ENCODE data around the gene BAK1.
A peak's percentile ranks its signal among the peaks of the same experiment; 100 is the strongest.

The BAK1 gene

DNA sequence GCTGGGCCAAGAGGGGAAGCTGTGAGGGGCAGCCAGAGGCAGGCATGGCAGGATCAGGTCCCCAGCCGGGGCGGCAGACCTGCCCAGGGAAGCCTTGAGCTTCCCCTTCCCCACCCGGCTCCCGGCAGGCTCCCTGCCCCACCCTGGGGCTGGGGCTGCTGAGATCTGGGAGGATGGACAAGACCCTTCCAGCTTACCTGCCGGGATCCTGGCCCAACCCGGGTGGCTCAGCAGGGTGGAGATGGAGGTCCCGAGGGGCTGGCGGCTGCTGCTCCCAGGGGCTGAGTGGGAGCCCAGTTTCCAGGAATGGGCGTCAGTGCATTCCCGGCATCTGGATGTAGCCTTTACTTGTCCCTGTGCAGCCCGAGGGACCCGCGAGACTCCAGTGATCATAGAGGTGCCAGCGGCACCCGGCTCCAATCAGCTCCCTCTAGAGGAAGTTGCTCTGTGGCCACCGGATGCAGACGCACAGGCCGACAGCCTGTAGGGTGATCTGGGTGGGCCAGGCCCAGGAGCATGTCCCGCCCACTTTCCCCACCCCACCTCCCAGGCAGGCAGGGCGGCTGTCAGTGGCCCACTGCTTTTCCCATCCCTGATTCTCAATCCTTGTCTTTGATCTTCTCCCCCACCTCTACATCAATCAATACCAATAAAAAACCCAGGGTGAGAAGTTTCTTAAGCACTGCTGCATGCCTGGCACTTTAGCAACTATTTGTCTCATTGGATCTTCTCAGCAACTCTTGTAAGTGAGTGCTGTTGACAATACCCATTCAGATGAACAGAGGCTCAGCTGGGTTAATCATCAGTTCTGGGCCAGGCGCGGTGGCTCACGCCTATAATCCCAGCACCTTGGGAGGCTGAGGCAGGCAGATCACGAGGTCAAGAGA lies at the start of gene BAK1:
TSS of gene BAK1 (minus strand) at position 449 of the 887 bp plus-strand sequence. CDS start 2,672 bp downstream, outside the sequence.
- DNase-seq = peak; percentile 53 to 81

DNA sequence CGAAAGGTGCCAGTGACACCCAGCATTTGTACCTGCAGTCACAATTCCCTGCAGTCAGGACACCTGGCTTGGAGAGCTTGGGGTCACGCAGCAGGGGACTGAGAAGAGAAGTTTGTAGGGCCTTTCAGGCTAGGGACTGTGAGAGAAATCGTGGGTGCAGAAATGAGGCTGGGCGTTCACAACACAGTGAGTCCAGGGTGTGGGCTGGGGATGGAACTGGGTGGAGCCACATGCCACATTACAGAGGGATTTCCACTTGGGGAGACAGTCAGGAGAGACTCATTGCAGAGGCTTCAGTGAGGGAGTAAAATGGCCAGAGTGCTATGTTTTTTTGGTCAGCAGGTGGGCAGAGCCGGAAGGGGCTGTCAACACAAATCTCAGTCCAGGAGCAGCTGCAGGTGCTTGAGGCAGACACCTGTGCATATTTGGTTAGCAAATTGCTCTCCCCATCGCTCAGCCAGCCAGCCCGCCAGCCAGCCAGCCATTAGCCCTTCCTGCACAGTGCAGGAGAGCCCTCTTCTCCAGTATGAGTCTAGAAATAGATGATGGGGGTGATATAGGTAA lies 48.4 kb upstream of the BAK1 start:
- DNase-seq = no peak

DNA sequence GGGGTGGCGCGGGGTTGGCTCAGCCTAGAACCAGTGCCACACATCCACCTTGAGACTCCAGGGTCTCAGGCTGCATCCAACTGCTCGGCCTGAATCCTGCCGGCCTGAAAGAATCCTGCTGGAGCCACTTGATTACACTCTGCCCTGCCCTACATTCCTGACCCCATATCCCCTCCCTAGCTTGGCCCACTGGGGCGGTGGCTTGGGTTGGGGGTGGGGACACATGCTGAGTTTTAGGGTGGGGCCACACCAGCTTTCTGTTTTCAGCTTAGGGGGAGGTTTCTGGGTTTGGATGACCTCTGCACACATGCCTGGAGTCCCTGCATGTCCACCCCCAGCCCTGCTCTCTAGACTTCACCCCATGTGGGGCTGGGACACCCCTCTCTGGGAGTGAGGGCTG lies 47.8 kb upstream of the BAK1 start:
- DNase-seq = no peak

DNA sequence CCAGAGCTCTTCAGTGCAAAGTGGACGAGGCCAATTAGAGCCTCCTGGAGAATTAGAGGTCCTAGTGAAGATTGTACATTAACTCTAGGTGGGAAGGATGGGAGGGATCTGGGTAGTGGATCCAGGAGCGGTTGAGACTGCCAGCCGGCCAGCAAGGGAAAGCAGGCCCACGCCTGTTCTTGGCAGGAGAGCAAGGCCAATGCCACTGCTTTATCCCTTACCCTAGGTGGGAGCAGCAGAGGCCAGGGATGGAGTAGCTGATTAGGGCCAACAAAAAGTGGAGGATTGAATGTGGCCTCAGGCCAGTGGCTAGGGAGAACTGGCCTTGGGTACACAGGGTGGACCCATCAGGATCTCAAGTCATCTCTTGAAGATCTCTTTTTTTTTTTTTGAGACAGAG lies 44.8 kb upstream of the BAK1 start:
- no peak for DNase-seq

DNA sequence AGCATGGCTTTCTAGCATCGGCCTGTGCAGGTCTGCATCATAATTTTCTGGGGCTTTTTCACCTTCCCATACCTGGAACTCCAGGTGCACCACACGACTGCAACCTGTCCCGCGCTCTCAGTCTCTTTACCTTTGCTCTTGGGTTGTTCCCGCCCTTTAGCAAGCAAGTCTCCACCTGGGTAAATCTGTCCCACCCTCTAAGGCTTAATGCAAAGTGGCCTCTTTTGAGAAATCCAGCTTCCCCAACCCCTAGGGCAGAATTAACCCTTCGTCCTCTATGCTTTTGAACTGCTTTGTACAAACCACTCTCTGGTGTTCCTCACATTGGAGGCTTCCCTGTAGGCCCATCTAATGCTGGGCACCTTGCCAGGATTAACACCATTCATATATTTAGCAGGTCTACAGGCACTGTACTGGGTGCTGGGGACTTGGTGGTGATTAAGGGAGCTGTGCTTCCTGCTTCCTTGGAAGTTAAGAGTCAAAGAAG lies 43.9 kb upstream of the BAK1 start:
- no peak for DNase-seq

DNA sequence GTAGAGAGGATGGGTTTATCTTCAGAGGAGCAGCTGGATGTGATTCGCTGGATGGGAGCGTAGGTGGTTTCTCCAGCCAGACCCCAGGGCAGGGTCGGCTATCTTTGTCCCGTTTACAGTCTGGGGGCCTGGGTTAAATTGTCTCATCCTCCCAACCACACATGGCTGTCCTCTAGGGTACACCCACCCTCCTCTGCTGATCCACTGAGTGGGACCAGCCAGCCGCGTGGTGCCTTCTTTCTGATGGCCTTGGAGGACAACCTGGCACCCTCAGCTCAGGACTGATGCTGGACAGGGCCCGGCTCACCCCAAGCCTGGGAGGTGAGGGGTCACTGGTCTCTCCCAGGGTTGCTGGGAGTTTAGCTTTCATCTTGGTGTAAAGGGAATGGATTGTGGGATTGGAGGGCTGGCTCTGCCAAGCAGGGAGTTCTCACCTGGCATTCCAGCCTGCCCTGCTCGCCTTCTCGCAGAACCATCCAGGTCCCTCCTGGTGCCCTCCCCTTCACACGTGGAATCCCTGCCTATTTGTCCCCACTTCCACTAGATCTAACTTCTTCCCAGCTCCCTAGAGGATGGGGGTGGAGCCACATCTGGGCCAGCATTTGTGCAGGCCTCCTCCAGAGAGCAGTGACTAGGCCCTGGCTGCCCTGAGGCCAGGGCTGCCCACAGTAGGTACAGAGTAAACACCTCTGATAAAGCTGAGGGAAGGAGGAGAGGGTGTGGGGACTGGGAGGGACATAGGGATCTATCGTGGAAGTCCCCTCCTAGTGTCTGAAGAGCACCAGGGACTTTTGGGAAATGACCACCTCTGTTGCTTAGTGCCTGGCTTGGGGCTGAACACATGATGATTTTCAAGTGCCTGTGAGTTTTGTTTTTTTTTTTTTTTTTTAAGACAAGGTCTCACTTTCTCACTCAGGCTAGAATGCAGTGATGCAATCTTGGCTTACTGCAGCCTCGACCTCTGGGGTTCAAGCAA lies 42.7 kb upstream of the BAK1 start:
- no peak for DNase-seq

DNA sequence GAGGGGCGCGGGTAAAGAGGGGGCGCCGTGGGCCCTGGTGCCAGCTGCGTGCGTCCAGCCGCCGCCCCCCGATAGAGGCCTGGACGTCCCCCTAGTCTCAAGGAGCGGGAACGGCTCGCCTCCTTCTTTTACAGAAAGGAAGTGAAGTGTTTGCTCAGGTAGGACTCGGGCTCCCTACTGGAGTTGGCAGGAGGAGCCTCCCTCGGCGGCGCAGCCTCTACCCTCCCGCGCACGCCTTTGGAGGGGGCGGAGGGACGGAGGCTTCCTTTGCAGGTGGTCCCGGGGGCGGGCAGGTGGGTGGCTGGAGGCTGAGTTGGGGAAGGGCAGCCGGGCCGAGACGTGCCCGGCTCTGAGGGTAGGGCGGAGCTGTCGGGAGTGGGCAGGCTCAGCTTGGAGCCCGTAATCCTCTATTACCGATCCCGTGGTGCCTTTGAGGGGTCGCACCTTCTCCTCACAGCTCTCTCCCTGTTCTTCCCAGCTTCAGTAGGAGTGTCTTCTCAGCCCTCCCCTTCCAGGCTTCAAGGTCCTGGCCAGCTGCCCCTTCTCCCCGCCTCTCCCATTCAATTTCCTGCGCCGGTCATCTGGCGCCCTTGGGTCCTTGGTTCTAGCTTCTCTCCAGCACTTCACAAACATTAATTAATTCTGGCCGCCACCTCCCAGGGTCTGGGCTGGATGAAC lies 41.8 kb upstream of the BAK1 start:
- no peak for DNase-seq

DNA sequence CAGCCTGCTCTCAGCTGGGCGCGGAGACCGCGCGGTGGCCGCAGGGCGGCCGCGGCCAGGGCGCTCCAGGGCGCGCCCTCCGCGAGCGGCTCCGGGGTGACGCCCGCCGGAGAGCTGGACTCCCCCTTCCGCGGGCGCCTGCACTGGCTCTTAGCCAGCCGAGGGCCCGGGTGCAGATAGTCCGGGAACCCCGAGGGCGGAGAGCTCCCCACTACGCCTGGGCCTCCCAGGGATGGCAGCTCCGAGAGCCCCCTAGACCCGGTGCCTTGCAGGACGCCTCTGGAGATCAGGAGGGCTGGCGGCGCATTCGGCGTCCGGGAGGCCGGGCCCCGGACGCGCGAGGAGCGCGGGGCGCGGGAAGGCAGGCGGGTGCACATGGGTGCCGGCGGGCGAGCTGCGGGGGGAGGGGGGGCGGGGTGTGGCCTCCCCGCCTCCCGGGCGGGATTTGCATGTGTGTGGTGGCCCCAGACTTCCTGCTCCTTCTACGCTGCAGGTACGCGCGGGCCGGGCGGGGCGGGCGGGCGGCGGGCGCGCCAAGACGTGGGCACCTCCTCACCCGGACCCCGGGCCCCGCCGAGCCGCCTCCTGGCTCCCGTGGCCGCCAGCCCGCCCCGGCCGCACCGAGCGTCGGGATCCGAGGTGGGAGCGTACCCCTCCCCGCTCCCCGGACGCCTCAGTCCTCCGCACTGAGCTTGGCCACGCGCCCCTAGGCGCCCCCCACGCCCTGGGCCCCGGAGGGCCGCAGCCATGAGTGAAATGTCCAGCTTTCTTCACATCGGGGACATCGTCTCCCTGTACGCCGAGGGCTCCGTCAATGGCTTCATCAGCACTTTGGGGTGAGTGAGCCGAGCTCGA lies 41.0 kb upstream of the BAK1 start, which contains the start of gene ITPR3:
TSS of gene ITPR3 (plus strand) at position 467 of the 855 bp plus-strand sequence. CDS start at position 748, 281 bp downstream.
- DNase-seq = peak in 1 of 2 donors; percentile 17

DNA sequence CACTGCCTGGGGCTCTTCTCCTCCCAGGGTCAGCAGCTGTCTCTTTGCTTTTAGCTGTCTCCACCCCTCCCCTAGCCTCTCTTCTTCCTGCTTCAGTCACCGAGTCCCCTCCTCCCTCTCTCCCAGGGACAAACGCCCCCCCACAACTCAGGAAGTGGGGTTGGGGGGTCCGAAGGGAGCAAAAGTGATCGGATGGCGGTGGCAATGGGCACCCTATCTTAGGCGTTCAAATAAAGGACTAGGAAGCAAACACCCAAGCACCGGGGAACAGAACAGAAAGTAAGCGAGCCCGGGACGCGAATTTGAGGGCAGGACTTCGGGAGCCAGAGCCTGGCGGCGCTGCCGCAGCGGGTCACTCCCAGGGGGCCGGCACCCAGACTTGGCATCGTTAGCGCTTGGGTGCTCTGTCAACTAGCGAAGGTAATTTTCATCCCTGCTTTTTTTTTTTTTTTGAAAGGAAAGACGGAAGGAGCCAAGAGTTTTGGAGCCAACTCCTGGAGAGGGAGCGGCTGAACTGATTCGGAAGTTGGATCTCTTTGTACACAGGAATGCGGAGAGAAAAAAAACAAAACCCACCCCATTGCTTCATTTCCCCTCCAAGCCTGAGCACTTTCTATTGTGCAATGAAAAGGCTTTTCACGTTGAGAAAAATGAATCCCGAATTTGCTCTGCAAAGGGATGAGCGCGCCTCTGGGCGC lies 40.2 kb upstream of the BAK1 start:
- DNase-seq = peak; percentile 15 to 39

DNA sequence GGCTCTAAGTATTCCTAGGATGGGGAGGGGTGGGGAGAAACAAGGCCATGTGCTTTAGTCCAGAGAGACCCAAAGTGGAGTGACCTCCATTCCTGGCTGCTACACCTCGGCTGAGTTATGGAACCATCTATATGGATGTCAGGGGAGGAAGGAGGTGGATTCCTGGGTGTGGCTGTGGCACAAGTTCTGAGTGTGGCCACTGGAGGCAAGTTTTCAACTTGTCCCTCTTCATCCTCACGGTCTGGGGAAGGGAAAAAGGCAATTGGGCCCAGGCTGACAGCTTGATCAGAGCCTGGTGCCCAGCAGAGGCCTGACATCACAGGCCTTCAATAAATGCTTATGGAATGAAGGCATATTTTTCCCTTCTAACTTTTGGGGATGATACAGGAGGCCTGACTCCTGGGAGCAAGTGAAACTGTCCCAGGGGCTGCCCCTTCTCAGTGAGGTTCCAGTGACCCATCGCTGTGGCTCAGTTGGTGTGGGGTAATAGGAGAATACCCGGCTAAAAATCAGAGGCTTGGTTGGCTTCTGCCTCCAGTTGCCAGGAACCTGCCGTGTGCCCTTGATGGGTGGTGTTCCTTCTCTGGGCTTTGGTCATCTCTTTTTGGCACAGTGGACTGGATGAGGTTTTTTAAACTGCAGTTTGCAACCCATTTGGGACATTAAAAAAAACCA lies 39.2 kb upstream of the BAK1 start:
- DNase-seq = no peak

DNA sequence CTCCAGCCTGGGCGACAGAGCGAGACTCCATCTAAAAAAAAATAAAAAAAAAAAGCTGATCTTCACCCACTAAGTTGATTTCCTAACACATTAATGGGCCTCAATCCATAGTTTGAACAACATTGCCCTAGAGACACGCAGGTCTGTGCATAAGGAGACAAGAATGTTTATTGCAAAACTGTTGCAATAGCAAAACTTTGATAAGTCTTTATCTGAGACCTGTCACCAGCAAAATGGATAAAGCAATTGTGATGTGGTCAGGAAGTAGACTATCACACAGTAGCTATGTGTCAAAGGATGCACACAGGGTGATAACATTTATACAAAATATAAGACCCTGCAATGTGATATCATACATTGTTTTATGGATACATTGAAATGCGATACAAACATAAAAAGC lies 36.8 kb upstream of the BAK1 start:
- no peak for DNase-seq

DNA sequence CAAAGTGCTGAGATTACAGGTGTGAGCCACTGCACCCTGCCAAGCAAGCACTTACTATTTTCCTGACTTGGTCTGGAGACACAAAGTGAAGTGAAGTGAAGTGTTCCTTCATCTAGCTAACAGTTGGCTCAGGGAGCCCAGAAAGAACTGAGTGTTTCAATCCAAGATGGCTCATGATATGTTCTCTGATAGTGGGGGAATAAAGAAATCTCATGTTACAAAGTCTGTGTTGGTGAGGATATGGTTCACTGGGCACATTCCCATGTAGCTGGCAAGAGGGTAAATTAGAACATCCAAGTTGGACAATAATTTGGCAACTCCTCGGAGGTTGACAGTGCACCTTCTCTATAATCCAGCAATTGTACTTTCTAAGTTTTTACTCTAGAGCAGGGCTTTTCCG lies 36.0 kb upstream of the BAK1 start:
- no peak for DNase-seq

DNA sequence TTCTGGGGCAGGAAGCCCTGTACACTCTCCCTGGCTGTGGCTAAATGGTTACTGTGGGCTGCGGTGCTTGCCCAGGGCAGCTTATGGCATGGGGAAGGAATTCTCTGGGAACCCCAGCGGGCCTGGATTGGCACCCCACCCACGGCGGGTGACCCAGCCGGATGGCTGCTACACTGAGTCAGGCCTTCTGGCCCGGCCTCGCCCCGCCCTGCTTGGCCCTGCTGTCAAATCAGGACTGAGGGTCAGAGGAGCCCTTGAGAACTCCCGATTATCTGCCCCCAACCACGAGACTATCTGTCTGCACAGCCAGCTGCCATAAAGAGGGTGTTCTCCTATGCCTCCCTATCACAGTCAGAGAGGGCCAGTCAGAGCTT lies 33.7 kb upstream of the BAK1 start:
- DNase-seq = no peak

DNA sequence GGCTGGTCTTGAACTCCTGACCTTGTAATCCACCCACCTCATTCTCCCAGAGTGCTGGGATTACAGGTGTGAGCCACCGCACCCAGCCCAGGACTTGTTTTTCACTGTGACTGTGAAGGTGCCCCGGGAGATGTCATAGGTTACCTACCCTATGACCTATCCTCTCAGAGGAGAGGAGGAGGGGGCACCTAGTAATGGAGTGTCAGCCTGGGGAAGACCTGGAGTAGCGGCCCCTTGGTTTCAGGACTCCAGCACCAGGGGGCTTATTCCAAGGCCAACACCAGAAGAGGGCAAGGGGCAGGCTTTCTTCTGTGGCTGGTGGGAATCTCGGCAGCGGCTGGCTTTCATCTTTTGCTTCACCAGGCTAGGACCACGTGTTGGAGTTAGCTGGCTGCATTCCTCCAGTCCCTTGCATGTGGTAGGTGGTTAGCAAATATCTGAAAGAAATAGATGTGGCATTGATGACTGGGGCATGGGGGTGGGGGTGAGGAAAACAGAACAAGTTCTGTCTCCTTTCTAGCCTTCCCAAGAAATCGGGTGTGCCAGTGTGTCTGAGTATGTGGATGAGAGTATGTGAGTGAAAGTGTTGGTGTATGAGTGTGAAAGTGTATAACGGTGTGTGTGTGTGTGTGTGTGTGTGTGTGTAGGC lies 33.2 kb upstream of the BAK1 start:
- DNase-seq = no peak

DNA sequence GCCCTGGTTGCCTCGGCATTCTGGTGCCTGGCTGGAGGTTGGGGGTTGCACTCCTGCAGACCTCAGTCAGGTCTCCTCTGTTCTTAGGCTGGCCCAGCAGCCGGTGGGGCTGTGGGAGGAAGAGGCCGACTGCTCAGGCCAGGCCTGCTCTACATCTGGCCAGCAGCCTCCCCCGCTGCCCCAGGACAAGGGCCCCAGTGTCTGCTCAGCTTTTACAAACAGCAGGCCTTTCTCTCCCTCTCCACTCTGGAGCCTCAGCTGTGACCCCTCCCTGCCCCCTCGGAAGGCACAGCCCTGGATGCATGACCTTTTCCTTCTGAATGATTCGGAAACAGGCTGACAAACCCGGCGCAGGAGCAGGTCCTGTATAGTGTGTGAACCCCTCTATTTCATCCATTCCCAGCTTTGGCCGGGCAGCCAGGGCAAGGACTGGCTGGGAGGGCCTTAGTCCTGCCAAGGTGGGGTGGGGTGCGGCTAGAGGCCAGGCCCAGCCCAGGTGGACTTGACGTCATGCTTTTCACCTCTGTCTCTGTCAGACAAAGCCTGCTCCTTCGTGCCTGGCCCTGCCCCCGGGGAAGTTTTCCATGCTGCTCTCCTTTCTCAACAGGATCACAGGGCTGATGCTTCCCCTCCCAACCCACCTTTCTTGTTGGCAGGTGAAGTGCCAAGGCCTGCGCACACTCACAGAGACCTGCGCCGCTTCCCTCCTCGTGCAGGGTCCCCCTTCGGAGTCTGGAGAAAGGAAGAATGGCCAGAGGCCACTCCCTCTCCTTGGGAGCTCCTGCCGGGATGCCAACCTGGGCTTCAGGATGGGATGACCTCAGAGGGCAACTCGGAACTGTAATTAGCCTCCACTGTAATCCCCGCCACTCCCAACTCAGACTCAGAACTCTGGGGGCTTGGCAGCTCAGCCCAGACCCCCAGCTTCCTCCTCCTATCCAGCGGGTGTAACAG lies 31.0 kb upstream of the BAK1 start:
- no peak for DNase-seq

DNA sequence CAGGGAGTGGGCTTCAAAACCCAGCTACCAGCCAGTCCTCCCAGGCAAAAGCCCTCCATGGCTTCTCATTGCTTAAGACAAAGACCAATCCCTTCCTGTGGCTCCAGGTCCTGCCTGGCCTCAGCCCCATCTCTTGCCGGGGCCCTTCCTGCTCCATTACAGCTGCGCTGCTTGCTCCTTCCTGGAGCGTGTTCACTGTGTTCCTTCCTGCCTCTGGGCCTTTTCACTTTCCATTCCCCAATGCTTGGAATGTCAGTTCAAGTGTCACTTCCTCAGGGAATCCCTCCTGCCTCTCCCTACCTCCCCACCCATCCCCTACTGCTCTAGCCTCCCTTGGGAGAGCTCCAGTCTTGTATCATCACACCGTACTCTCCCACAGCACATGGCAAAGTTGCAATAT lies 30.0 kb upstream of the BAK1 start:
- no peak for DNase-seq

DNA sequence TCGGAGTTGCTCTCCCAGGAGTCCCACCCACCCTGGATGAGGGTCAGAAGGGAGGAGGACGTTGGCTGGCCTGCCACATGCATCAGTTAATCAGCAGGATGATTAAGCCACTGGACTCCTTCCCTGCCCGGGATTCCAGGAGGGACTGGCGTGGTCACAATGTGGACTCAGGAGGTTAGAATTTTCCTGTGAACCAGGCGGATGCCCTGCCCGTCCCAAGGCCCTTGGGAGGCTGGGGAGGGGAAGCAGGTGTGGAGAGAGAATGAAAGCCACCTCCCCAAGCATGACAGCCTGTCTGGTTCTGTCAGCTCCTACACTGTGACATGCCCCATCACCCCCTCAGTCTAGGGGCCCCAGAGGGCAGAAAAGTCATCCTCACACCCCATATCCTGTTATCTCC lies 29.5 kb upstream of the BAK1 start:
- no peak for DNase-seq

DNA sequence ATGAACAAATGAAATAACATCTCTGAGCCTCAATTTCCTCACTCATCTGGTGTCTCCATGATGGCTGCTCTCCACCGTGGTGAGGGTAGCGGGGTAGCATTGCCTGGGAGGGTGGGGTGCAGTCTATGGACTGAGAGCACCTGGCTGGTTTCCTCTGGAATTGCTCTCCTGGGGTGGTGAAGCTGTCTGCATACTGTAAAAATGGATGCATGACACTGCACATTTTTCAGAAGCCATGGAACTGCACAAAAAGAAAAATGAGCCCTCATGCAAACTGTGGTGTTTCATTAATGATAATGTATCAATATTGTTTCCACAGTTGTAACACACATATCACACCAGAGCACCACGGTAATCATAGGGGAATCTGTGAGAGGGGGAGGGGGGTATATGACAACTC lies 28.9 kb upstream of the BAK1 start:
- no peak for DNase-seq

DNA sequence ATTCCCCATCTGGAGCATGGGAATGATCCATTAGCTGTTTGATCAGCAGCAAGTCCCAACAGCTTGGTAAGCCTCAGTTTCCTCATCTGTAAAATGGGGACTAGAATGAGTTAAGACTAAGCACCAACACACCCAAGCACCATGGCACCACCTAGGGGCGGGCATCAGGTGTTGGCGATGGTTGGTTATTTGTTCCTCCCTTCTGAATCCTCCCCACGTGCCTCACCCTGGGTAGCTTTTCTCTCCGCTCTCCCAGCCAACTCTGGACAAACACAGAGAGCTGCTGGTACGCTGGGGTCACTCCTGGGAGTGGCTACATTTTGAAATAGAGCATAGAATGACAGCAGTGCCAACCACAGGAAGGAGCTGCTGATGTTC lies 27.7 kb upstream of the BAK1 start:
- DNase-seq = no peak
